Measurements from ENCODE around the gene NDUFB4.

DNA sequence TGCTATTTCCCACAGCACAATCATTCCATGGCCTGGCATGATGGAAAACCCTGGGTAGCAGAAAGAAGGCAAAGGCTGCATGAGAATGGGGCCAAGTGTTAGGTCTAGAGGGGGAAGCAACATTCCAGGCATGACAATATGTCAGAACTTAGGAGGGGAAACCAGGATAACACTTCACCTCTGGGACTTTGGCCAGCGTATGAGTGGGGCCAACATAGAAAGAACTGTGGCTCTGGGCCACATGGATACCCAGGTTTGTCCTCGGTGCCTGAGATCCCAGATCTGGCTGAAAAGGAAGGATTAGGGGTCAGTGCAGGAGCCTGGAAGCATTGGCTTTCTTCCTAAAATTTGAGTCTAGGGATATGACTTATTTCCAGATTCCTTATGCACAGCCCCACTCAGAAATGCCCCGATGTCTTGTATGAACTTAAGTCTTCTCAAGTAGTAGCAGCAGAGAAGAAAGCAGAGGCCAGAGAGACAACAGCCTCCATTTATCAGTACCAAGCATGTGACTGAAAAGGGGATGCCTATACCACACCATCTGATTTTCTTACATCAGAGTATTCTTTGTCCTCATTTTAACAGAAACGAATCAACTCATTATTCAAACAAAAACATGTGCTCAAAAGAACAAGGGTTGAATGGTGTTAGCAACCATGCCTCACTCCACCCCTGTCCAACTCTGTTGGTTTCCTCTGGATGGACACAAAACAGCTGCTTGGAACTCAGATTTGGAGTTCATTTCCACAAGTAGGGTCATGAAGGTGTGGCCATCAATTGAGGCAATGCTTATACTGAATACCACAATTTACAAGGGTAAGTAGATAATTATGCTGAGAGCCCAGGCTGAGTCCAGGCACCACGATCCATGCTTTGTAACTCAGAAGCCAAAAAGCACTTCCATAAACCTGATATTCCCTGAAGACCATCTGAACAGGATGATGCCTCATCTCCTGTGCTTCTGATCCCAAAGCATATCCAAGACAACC is 43.7 kb upstream of the NDUFB4 start:
- TF ChIP-seq NFRKB (IDR thresholded peaks at IDR 0.05) (no peak), FOXA1 (IDR thresholded peaks at IDR 0.05) (no peak), TARDBP (IDR thresholded peaks at IDR 0.05) (no peak), ZNF384 (IDR thresholded peaks at IDR 0.05) (no peak), SUZ12 (IDR thresholded peaks at IDR 0.05) (no peak), CTBP1 (IDR thresholded peaks at IDR 0.05; ENCODE audit: borderline replicate concordance) (no peak), LEF1 (IDR thresholded peaks at IDR 0.05; ENCODE audit: borderline replicate concordance) (no peak), HDGF (IDR thresholded peaks at IDR 0.05; ENCODE audit: borderline replicate concordance) (no peak), SP1 (IDR thresholded peaks at IDR 0.05) (no peak)
